ENCODE data around the gene PRKN.

DNA sequence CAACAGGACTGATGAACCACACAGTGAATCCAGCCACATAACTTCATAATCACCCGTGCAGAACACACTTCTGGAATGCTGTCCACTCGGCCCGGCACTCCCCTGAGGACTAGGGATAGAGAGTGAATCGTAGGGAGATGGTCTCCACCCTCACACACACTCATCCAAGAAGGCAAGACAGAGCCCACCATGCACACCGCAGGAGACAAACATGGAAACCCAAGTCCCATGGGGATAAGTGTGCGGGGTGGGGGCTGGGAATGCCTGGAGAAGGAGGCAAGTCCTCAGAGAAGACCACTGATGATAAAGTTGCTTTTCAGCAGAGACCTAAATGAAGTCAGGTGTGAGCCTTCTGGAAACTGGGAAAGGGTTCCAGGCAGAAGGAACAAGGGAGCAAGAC lies 1054.5 kb downstream of the PRKN start:
- no peak for TF ChIP-seq EZH2 (IDR thresholded peaks at IDR 0.05; ENCODE audit: borderline replicate concordance, low read length)
- TF ChIP-seq, protein P1, sequence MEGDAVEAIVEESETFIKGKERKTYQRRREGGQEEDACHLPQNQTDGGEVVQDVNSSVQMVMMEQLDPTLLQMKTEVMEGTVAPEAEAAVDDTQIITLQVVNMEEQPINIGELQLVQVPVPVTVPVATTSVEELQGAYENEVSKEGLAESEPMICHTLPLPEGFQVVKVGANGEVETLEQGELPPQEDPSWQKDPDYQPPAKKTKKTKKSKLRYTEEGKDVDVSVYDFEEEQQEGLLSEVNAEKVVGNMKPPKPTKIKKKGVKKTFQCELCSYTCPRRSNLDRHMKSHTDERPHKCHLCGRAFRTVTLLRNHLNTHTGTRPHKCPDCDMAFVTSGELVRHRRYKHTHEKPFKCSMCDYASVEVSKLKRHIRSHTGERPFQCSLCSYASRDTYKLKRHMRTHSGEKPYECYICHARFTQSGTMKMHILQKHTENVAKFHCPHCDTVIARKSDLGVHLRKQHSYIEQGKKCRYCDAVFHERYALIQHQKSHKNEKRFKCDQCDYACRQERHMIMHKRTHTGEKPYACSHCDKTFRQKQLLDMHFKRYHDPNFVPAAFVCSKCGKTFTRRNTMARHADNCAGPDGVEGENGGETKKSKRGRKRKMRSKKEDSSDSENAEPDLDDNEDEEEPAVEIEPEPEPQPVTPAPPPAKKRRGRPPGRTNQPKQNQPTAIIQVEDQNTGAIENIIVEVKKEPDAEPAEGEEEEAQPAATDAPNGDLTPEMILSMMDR (IDR thresholded peaks at IDR 0.05; ENCODE audit: low read length), result no peak

Measured in OCI-LY1 (cell line).